ENCODE data around the gene STARD13.

STARD13 gene

DNA sequence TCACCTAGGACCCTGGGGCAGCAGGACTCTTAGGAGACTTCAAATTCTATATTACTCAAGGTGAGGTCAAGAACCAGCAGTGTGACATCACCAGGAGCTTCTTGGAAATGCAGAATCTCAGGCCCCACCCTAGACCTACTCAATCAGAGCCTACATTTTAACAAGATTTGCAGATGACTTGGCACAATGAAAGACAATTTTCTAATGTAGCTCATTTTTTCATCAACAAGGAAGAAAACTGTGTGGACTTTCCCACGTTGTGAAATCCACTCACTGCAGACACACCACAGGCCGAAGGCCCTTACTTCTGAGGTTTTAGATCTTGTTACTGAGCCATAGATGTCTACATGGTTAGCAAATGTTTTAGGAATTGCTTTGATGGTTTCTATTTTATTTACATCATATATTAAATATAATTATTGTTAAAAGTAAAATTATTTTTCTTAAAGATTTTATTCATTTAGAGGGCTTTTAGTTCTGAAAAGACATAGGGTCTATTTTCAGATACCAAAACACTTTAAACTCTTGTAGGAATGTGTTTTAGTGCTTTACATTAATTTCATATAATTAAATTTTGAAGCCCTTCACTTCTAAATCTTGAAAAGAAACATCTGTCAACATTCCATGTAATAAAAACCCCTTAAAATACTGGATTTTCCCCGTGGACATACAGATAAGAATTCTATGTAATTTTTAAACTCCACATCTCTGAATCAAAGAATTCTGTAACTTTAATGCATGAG, 18.5 kb upstream of the STARD13 start:
- no peak for DNase-seq

DNA sequence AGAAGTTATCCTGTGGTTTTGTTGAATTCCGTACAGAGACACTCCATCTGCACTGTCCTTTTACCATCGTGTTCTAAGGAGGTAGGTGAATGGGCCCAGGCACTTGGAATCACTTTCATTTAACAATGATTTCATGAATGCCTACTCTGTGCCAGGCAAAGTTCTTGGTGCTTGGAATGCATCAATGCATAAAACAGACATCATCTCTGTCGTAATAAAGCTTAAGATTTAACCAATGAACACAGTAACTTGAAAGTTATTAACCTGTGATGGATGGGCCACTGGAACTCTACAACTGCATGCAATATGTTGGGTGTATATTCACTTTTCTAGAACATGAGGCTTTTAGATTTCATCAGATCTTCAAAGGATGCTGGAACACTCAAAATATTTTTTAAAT, 14.1 kb upstream of the STARD13 start:
- DNase-seq: no peak

DNA sequence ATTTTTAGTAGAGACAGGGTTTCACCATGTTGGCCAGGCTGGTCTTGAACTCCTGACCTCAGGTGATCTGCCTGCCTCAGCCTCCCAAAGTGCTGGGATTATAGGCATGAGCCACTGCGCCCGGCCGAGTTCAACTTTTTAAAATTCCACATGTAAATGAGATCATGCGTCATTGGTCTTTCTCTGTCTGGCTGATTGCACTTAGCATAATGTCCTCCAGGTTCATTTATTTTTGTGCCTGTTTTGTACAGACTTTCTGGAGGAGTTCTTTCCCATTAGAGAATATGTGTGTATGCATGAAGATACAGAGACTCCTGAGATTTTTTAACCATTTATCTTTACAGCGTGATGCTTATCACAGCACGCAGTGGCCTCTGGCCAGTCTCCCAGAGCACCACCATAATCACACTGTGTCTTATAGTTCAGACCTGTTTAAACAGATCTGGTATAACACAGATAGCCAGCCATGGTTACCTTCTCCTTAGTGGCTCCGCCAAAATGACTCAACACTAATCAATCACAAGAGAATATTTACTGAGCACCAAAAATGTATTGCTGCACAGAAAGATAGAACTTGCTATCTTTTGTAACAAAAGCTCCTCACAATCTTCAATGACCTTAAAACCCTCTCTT, 11.4 kb upstream of the STARD13 start:
- no peak for DNase-seq

DNA sequence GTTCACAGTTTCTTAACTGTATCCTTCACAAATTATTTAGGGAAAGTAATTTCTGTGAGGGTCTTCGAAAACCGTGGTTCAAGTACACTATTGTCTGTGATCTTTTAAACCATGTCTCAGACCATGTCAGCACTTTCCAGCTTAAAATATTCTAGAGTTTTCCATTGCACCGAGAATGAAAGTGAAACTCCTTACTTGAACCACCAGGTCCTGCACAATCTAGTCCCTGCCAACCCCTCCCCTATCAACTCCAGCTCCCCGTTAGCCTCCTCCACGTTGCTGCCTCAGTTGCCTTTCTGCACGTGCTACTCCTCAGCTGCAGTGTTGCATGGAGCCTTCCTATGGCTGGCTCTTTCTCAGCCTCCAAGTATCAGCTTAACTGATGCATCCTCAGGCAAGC, 7.2 kb upstream of the STARD13 start:
- DNase-seq: no peak

DNA sequence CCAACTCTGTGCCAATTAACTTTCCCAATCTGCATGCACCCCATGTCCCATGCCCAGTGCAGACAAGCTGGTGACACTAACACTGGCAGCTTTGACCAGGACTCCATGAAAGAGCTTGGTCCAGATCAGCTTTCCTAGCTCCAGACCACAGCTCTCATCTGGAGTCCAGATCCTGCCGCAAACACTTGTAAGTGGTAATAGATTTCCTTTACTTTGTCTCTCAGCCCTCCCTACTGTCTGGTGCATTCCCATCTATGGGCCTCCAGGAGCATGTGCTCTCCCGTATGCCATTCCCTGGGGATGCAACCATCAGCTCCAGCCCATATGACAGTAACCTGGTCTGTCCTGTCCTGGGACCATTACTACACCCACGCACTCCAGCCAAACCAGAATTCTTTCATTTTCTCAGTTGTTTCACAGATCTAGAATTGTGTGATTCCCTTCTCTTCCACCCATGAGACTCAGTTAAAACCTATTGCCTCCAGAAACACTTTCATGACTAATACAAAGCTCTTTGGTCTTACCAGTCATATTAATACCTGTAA, 4.9 kb upstream of the STARD13 start:
- DNase-seq: no peak

DNA sequence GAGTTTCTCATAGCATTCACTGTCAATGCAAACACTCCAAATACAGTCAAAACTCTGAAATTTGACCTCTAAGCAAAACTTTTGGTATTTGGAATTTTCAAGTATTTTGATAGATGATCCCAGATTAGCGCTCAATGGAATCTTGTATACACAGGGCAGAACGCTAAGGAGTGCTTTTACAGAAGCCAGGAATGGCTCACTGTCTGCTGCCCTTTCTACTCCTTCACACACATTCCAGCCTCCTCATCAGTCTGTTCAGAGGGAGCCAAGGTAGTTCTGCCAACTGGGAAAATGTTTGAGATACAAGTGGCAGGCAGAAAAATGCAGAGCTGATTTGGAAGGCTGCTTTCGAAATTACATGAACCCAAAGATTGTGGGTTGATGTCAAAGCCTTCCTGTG, 4.4 kb upstream of the STARD13 start:
- DNase-seq: no peak

GRCh38 chr13:33287142-33287882, 1.8 kb upstream of the STARD13 start:
- no peak for DNase-seq

DNA sequence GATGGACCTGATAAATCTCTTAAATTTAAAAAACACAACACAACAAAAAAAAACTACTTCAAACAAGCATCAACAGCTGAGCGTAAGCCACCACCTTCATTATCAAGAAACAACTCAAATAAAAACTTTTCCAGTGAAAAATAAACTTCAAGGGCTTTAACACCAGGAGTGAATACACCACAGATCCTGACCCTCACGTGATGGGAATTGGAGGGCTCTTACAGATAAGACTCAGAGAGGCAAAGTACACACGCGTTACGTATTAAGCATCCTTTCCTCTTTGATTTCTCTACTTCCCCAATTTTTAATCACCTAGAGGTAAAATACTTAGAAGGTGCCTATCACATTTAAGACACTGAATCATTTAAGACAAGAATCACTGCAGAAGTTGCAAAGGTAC, 573 bp upstream of the STARD13 start:
- no peak for DNase-seq

DNA sequence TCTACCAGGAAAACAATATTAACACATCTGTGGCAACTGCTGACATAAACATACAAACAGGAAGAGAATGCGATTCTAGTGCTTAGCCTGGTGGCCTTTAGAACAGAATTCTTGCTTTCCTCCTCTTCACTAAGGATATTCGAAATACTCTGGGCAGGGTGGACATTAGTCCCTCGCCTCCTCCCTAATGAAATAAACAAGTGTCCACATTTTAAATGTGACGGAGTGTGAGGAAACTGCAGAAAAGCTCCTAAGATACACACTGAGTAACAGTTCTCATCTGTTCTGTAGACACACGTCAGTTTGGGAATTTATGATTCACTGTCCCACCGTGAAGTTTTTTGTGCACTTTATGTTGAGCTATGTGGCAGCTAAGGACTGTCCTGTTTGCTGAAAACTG, 639 bp downstream of the STARD13 start:
- DNase-seq: no peak

DNA sequence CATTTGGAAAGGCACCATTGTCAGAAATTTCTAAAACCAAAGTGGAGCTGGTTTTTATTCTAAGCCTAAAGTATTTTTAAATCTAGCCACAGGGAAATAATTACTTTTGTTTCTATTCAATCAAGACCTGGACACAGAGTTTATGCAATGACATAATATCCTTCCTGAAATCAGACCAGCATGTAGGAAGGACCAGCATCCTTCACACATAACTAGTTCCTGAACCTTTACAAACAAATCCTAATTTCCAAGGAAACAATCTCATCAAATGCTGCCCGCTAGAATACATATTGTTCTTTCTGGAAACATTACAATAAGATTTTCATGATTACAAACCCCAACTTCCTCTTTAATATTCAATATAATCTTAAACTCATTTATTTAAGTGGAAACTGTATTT, 1.5 kb downstream of the STARD13 start:
- DNase-seq: no peak

DNA sequence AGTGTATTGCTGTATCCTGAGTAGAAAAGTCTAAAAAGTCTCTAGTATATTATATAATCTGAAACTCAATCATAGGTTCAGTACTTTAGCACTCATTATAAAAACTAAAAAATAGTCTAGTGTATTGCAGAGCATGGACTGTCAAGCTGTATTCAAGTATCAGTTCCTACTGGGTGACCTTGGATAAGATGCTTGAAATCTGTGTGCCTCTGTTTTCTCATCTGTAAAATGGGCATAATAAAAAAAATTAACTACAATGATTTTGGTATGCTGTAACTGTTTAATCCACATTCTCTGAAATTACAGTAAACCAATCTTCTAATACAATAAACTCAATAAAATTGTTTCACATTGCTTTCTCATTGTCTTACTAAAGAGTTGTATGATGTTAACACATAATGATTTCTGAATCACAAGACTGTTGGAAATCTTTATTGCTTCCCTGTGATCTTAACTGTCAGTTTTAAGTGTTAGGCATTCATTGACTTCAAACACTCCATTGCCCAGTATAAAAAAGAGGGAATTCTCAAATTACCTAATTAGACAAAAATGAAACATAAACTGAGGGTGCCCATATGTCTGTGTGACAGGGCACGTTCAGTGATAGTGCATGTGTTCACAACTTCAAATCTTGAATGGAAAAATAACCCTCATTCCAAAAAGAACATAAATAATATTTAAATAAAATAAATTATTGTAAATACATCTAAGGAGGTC, 2.2 kb downstream of the STARD13 start:
- DNase-seq: no peak

DNA sequence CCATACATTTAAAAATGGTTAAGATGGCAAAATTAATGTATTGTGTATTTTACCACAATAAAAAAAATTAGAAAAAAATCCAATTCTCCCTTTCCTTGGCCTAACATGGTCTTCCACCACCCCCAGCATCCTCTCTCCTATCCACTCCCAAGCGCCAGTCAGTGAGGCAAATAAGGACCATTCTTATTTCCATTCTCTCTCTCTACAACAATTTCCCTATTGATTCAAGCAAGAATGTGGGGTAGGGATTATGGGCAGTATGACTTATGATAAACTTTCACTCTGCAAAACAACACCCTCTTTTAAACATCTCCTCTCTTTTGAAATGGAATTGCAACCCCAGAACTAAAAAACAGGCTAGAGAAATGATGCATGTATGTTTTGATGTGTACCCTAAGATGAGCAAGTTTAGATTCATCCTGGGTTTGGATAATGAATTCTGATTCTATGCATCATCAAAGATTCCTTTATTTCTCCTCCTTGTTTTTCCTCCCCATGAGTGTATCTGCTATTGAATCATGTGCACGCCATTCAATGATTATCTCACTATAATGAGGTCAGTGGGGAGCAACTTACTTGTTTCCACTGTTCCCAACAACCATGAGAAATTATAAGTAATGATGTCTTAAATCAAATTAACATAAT, 3.5 kb downstream of the STARD13 start:
- DNase-seq: no peak

DNA sequence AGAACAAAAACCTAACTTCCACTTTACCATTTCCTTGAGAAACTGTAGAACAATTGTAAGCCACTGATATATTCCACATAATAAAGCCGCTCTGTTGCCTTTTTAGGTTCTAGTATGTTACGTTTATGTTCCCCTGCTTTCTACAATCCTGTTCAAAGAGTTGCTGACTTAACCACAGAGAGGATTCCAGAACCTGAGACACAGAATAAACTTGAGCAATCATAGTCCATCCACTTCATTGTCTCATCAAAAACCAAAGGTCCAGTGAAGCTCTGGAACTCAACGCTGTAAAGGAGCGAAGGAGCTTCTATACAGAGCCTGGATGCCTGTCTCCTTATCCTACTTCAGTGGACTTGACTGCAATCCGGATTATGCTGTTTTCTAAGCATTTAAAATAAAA, 4.6 kb downstream of the STARD13 start:
- no peak for DNase-seq

- DNase-seq: no peak
Measured at GRCh38 chr13:33280279-33280905, 5.2 kb downstream of the STARD13 start.

DNA sequence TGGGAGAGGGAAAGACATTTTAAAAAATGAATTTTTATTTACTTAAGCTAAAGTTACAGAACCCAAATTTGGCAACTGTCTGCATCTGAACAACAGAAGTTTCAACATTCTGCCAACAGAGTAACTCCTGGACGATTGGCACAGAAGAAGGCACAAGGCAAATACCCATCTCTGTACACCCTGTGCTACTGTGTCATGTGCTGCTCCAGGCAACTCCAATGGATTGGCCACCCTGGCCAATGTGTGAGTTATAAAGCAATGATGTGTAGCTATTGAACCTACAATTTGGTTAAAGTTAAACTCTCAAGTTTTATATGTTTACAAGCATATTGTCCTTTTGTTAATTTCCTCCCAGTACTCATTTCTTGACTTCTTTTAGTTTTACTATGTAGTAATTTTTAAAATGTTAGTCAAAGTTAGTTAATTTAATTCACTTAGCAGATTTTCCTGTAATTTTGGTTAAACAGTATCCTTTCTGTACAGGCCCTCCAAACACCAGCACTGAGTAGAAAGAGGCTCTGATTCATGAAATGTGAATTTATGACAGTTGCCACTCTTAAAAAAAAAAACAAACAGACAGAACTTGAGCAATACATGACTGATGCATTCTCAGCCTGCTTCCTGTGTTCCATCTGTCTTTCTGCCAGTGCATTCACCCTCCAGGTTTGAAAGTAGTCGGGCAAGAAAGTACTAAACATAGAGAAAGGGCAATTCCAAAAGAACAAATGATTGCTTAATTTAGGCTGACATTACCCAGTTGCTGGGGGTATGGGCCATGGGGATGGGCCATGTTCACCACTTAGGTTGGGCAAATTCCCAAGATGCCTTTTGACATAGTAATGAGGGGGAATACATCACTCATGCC, 5.9 kb downstream of the STARD13 start:
- no peak for DNase-seq

GRCh38 chr13:33278913-33279312, 6.6 kb downstream of the STARD13 start:
- no peak for DNase-seq

GRCh38 chr13:33277946-33278345, 7.6 kb downstream of the STARD13 start:
- DNase-seq: no peak

DNA sequence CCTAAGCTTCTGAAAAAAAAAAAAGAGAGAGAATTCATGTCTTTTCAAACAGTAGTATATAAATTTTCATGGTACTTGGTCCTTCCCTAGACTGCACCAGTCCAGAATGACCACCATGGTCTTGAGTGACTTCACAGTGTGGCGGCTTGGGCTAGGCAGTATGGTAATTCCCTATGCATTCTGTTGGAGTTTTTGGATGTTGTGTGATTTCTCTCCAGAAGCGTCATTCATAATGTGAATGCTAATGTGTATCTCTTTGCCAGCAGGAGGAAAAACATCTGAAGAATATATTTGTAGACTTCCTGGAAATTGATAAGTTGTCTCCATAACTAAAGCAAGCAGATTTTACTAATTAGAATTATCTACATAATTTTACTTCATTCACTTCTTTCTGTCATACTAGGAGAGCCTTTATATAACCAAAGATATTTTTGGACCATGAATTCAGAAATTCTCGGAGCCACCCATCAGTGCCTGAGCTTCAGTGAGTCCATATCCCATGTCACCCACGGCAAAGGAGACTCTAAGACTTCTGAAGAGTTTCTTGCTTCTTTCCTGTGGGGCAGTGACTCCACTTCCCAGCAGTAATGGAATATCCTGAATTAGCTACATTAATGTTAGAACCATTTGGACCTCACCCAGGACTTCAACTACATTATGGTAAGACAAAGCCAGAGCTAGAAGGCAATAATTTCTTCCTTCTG, 8.4 kb downstream of the STARD13 start:
- DNase-seq: no peak

DNA sequence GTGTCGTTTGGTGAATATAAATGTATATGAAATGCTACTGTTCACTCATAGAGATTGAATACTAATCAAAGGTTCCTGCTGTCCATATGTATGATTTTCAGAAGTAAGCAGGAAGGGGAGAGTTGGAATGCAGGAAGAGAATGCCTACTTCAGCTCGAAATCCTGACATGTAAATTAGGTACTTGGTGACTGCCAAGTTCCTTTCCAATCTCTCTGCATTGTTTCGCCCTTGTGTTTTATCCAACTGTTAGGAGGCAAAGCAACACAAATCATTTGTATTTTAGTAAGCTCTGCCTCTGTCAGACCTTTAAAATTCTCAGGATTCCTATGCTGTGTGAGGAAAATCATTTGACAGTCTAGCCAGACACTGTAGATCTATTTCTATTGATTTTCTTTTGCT, 9.0 kb downstream of the STARD13 start:
- DNase-seq: no peak

DNA sequence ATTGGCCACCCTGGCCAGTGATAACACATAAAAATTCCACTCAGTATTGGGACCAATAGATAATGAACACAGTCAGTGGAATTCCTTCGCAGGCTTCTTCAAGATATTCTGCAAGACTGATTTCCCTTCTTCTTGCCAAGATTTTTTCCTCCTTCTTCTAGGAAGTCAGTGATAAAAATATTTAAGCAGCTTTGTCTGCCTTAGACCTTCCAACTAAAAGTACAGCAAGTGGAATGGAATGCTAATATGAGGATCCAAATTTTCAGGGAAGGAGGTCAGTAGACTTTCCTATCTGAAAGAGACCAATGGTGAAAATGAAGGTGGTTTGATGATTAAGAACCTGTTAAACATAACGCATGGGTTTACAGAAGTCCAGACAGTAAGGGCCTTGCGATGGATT, 9.6 kb downstream of the STARD13 start:
- DNase-seq: no peak

GRCh38 chr13:33274264-33274663, 11.3 kb downstream of the STARD13 start:
- DNase-seq: no peak
